HepG2 (cell line): ENCODE results near the gene BRI3BP. TPM values are rescaled to one million over a fixed set of nuclear protein-coding genes. Genes with fewer than 3 reads are reported as not detected.

Source experiments
- ATAC-seq: fragments of 200-7000 bp; cut with Tn5 transposase; 3 replicates; pipeline ENCODE4 v1.9.1; 2020; ENCODE audit warnings: mild to moderate bottlenecking, moderate library complexity
- BruUV-seq: library from RNA; stranded (reverse); fragments of 400-500 nt; replicated peaks from 2 replicates; lab custom pipeline; 2021; lab: Mats Ljungman, UMichigan
- CTCF ChIA-PET: fragments of 300-600 bp; formaldehyde crosslinking; extraction: SDS; loops from one replicate; lab custom pipeline; 2021; ENCODE audit warnings: low total read pairs, inconsistent platforms, low intra/inter-chr PET ratio; lab: Yijun Ruan, JAX
- POLR2A ChIA-PET: fragments of 350-600 bp; sonication (Branson Sonifier 250); formaldehyde crosslinking; loops from one replicate; lab custom pipeline; 2020; ENCODE audit warnings: antibody characterized with exemption, inconsistent platforms; lab: Yijun Ruan, JAX
- DNase-seq: peaks from one replicate; pipeline ENCODE4 v3.0.0-alpha.2; 2015; ENCODE audit warnings: low spot score
- FAIRE-seq: peaks from 3 replicates; lab custom pipeline; 2011; peaks lifted over from hg19 to GRCh38; lab: Jason Lieb, UNC
- H2AFZ ChIP-seq: one replicate; pipeline ENCODE4 v1.6.1; 2011; ENCODE audit warnings: low read length, inconsistent platforms
- H3K27ac ChIP-seq: fragments of 300-600 bp; 3 replicates; pipeline ENCODE4 v1.8.0; 2011; ENCODE audit warnings: mixed run types, mild to moderate bottlenecking, mixed read lengths, low read length, inconsistent platforms; ENCODE audit not compliant: insufficient read depth; ENCODE audit errors: extremely low read length
- H3K27me3 ChIP-seq, 2 experiments: fragments of 200-600 bp in 1 of 2; 2 replicates in 1 of 2; 3 replicates in 1 of 2; pipeline versions ENCODE4 v1.6.0 to v1.8.0; 2011; ENCODE audit warnings: low read length in 2 of 2, mild to moderate bottlenecking in 2 of 2, moderate library complexity in 2 of 2, inconsistent platforms in 1 of 2; ENCODE audit not compliant: insufficient read depth in 2 of 2, control insufficient read depth in 1 of 2
- H3K36me3 ChIP-seq, 2 experiments: fragments of 200-600 bp in 1 of 2; replicated peaks in 1 of 2; 2 replicates in 1 of 2; 3 replicates in 1 of 2; pipeline versions ENCODE4 v1.5.1 to v1.8.0; 2011; ENCODE audit warnings: low read length in 2 of 2, inconsistent platforms in 1 of 2; ENCODE audit not compliant: insufficient read depth in 2 of 2, control insufficient read depth in 1 of 2
- H3K4me1 ChIP-seq: 2 replicates; pipeline ENCODE4 v1.5.1; 2012; ENCODE audit warnings: low read length, inconsistent platforms; ENCODE audit not compliant: insufficient read depth
- H3K4me2 ChIP-seq: 2 replicates; pipeline ENCODE4 v1.6.0; 2011; ENCODE audit warnings: low read depth, low read length, inconsistent platforms
- H3K4me3 ChIP-seq, 3 experiments: fragments of 200-600 bp in 1 of 3; sonication (generic), shearing (Covaris generic) in 1 of 3; replicated peaks in 1 of 3; 2 replicates each; pipeline ENCODE4 v1.5.1; 2011 to 2016; ENCODE audit warnings: low read length in 3 of 3, inconsistent platforms in 2 of 3, low read depth in 2 of 3, mild to moderate bottlenecking in 2 of 3, control low read depth in 1 of 3, mixed read lengths in 1 of 3; ENCODE audit not compliant: insufficient read depth in 1 of 3
- H3K79me2 ChIP-seq: one replicate; pipeline ENCODE4 v1.6.1; 2011; ENCODE audit warnings: low read length, inconsistent platforms; ENCODE audit not compliant: insufficient read depth
- H3K9ac ChIP-seq: 2 replicates; pipeline ENCODE4 v1.6.0; 2011; ENCODE audit warnings: mild to moderate bottlenecking, low read depth, low read length, inconsistent platforms; ENCODE audit not compliant: insufficient read depth
- H3K9me3 ChIP-seq: 2 replicates; pipeline ENCODE4 v1.5.1; 2012; ENCODE audit warnings: mild to moderate bottlenecking, low read length
- H4K20me1 ChIP-seq: 2 replicates; pipeline ENCODE4 v1.6.0; 2011; ENCODE audit warnings: inconsistent platforms, mild to moderate bottlenecking, low read length, moderate library complexity; ENCODE audit not compliant: insufficient read depth
- AGO1 ChIP-seq: fragments of 200-400 bp; formaldehyde crosslinking; IDR thresholded peaks from 2 replicates; pipeline ENCODE4 v1.6.1; 2017; ENCODE audit warnings: mild to moderate bottlenecking, low read depth, low read length, moderate library complexity; ENCODE audit not compliant: poor library complexity, severe bottlenecking
- AGO2 ChIP-seq: fragments of 200-400 bp; formaldehyde crosslinking; optimal IDR thresholded peaks from 2 replicates; pipeline ENCODE3; 2017; ENCODE audit warnings: mild to moderate bottlenecking, low read depth, low read length, moderate library complexity
- ATRX ChIP-seq: sonication (generic); formaldehyde crosslinking; IDR thresholded peaks from 2 replicates; pipeline ENCODE4 v1.4.0; 2020; ENCODE audit warnings: missing genetic modification reagents, borderline replicate concordance
- CC2D1A ChIP-seq: sonication (generic); formaldehyde crosslinking; IDR thresholded peaks from 2 replicates; pipeline ENCODE4 v1.8.1; 2023; ENCODE audit warnings: mild to moderate bottlenecking, missing genetic modification reagents
- KAT7 ChIP-seq: IDR thresholded peaks from 2 replicates; pipeline ENCODE4 v1.6.1; 2018; ENCODE audit warnings: borderline replicate concordance, missing compliant biosample characterization
- MTA1 ChIP-seq: sonication (generic); formaldehyde crosslinking; IDR thresholded peaks from 2 replicates; pipeline ENCODE4 v1.4.0; 2020; ENCODE audit warnings: missing genetic modification reagents, mild to moderate bottlenecking, borderline replicate concordance
- NCOA2 ChIP-seq: sonication (generic); formaldehyde crosslinking; IDR thresholded peaks from 2 replicates; pipeline ENCODE4 v1.8.0; 2022; ENCODE audit warnings: inconsistent platforms
- TEAD2 ChIP-seq: sonication (generic); formaldehyde crosslinking; IDR thresholded peaks from 2 replicates; pipeline ENCODE4 v1.9.0; 2021; ENCODE audit warnings: missing genetic modification reagents
- ZNF619 ChIP-seq: sonication (generic); formaldehyde crosslinking; IDR thresholded peaks from 2 replicates; pipeline ENCODE4 v1.4.0; 2020; ENCODE audit warnings: mild to moderate bottlenecking, missing genetic modification reagents
- WGBS: methylation state at CpG from one replicate; pipeline ENCODE4 v1.1.6; 2017; ENCODE audit warnings: low lambda C conversion rate; 5-methylcytosine and 5-hydroxymethylcytosine counted together
- in situ Hi-C: cut with HindIII; loops from 2 replicates; pipeline ENCODE4 v1.10.0; 2017; ENCODE audit warnings: low pct_unique_long_range_greater_than_20kb; ENCODE audit not compliant: extremely low pct_ligation_motif_present
- intact Hi-C: fragments of 100-400 bp; cut with micrococcal nuclease; formaldehyde crosslinking; loops from one replicate; pipeline ENCODE4 v1.10.0; 2022; ENCODE audit not compliant: unreplicated experiment
- polyA plus RNA-seq, 8 experiments: library from polyadenylated mRNA; depleted of rRNA in 3 of 8; stranded (reverse) in 7 of 8; unstranded in 1 of 8; fragments of >200 nt; fragmentation: Illumina TruSeq in 4 of 8; extraction: Trizol in 4 of 8; gene quantifications; 2 replicates each; pipeline versions ENCODE4 v1.2.1 to v1.2.3, GENCODE V29; 2011 to 2016; ENCODE audit warnings: low read depth in 4 of 8, missing spikeins in 1 of 8, mixed read lengths in 1 of 8; ENCODE audit not compliant: insufficient read depth in 1 of 8
- total RNA-seq, 5 experiments: library from RNA; depleted of rRNA; stranded (reverse); fragments of >200 nt; fragmentation: Illumina TruSeq; extraction: Trizol; gene quantifications; 2 replicates each; pipeline ENCODE4 v1.2.3, GENCODE V29; 2016; ENCODE audit warnings: low read depth in 1 of 5
- TF ChIP-seq, protein P1 (sequence below): sonication (generic); formaldehyde crosslinking; IDR thresholded peaks from 2 replicates; pipeline ENCODE4 v1.5.0; 2020; ENCODE audit warnings: mild to moderate bottlenecking, missing genetic modification reagents
- TF ChIP-seq, protein P2 (sequence below): IDR thresholded peaks from 2 replicates; pipeline ENCODE4 v1.6.1; 2016; ENCODE audit warnings: mild to moderate bottlenecking
- TF ChIP-seq, protein P3 (sequence below): sonication (generic); formaldehyde crosslinking; IDR thresholded peaks from 2 replicates; pipeline ENCODE4 v1.4.0; 2020; ENCODE audit warnings: missing genetic modification reagents, mild to moderate bottlenecking, borderline replicate concordance

Gene BRI3BP
- total and polyA plus RNA-seq, 2 of the 13 experiments (the other 11 are each of a cell fraction or from before 2014, with no cell fraction given) = 7.5 to 21.1 TPM

DNA sequence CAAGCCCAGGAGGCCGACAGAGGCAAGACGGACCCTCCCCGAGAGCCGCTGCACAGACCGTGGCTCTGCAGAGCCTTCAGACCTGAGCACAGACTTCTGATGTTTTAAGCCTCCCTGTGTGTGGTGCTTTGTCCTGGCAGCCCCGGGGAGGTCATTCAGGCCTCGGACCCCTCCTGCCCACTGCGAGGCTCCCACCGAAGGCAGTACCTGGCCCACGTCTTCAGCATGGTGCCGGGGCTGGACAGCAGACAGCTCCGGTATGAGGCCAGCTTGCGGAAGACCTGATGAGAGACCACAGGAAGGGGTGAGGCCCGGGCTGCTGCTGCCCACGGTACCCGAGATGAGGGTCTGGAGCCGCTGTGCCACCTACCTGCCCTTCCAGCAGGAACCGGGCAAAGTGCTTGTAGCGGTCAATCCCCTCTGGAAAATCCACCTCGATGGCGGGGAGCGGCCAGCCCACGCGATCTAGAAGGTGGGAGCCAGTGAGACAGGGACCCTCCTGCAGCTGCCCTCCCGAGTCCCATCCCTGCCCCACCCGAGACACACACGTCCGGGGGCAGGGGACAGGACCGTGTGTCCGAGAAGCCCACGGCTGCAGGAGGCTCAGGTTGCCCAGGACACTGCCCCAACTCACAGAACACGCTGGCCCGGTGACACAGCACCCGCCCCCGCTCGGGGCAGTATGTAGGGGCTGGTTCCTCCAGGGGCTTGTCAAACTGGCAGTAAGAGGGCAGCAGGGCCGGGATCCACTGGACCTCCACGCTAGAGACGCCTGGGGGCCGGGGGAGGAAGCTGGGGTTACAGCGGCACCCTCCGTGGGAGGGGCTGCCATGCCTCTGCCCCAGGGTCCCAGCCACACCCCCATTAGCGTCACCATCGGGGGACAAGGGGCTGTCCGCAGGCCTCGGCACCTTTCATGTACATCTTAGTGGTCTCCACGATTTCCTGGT lies 43.4 kb upstream of the BRI3BP start:
- Histone ChIP-seq H3K9me3 (no peaks in the 10 kb centered on the region), H3K4me3 (no peak overlapping the region), H2AFZ (no peak overlapping the region), H3K27ac (no peak overlapping the region), H3K4me2 (no peak overlapping the region), H3K27me3 (no peaks in the 10 kb centered on the region), H3K9ac (no peak overlapping the region), H4K20me1 (no peaks in the 10 kb centered on the region), H3K36me3 (peaks cover 14 to 54% of the 10 kb centered on the region in 2 experiments; a peak in 4 of 5 replicates), H3K79me2 (no peaks in the 10 kb centered on the region), H3K4me1 (no peaks in the 10 kb centered on the region)
- ChIA-PET POLR2A (no interaction called here), CTCF (no interaction called here)
- ATAC-seq = no peak
- WGBS = 98% methylated on average over 23 of the region's 47 CpGs
- intact Hi-C loops (no loop called here), in situ Hi-C loops (no loop called here)
- no peak for DNase-seq
- TF ChIP-seq, protein P1, sequence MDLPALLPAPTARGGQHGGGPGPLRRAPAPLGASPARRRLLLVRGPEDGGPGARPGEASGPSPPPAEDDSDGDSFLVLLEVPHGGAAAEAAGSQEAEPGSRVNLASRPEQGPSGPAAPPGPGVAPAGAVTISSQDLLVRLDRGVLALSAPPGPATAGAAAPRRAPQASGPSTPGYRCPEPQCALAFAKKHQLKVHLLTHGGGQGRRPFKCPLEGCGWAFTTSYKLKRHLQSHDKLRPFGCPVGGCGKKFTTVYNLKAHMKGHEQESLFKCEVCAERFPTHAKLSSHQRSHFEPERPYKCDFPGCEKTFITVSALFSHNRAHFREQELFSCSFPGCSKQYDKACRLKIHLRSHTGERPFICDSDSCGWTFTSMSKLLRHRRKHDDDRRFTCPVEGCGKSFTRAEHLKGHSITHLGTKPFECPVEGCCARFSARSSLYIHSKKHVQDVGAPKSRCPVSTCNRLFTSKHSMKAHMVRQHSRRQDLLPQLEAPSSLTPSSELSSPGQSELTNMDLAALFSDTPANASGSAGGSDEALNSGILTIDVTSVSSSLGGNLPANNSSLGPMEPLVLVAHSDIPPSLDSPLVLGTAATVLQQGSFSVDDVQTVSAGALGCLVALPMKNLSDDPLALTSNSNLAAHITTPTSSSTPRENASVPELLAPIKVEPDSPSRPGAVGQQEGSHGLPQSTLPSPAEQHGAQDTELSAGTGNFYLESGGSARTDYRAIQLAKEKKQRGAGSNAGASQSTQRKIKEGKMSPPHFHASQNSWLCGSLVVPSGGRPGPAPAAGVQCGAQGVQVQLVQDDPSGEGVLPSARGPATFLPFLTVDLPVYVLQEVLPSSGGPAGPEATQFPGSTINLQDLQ (CRISPR knock-in tag) = no peak
- TF ChIP-seq AGO2 = peak; percentile 36
- TF ChIP-seq NCOA2 (CRISPR knock-in tag) = no peak
- no peak for TF ChIP-seq ATRX (CRISPR knock-in tag)
- TF ChIP-seq CC2D1A = no peak
- no peak for TF ChIP-seq KAT7
- peak; percentile 31 for TF ChIP-seq AGO1
- TF ChIP-seq MTA1 = 0 out of 2 replicates have a peak, but pooled peaks have one; percentile 20
- TF ChIP-seq ZNF619 = no peak
- TF ChIP-seq, protein P2, sequence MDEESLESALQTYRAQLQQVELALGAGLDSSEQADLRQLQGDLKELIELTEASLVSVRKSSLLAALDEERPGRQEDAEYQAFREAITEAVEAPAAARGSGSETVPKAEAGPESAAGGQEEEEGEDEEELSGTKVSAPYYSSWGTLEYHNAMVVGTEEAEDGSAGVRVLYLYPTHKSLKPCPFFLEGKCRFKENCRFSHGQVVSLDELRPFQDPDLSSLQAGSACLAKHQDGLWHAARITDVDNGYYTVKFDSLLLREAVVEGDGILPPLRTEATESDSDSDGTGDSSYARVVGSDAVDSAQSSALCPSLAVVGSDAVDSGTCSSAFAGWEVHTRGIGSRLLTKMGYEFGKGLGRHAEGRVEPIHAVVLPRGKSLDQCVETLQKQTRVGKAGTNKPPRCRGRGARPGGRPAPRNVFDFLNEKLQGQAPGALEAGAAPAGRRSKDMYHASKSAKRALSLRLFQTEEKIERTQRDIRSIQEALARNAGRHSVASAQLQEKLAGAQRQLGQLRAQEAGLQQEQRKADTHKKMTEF = no peak
- TF ChIP-seq TEAD2 = no peak
- TF ChIP-seq, protein P3, sequence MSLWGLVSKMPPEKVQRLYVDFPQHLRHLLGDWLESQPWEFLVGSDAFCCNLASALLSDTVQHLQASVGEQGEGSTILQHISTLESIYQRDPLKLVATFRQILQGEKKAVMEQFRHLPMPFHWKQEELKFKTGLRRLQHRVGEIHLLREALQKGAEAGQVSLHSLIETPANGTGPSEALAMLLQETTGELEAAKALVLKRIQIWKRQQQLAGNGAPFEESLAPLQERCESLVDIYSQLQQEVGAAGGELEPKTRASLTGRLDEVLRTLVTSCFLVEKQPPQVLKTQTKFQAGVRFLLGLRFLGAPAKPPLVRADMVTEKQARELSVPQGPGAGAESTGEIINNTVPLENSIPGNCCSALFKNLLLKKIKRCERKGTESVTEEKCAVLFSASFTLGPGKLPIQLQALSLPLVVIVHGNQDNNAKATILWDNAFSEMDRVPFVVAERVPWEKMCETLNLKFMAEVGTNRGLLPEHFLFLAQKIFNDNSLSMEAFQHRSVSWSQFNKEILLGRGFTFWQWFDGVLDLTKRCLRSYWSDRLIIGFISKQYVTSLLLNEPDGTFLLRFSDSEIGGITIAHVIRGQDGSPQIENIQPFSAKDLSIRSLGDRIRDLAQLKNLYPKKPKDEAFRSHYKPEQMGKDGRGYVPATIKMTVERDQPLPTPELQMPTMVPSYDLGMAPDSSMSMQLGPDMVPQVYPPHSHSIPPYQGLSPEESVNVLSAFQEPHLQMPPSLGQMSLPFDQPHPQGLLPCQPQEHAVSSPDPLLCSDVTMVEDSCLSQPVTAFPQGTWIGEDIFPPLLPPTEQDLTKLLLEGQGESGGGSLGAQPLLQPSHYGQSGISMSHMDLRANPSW (CRISPR knock-in tag) = no peak
- no peak for FAIRE-seq
- no TSS peak for BruUV-seq
